ENCODE results near the gene HOXD10.

HOXD10 gene

GRCh38 chr2:176117162-176117822, 714 bp downstream of the HOXD10 start:
- in situ Hi-C loops (cut with MboI; ENCODE audit: low pct_unique_long_range_greater_than_20kb, low sequenced_read_pairs, unreplicated experiment) = loop anchor here (25.0 kb wide), 1 partner anchor 755 kb away; no protein-coding TSS in a partner anchor
- TF ChIP-seq, protein P1, sequence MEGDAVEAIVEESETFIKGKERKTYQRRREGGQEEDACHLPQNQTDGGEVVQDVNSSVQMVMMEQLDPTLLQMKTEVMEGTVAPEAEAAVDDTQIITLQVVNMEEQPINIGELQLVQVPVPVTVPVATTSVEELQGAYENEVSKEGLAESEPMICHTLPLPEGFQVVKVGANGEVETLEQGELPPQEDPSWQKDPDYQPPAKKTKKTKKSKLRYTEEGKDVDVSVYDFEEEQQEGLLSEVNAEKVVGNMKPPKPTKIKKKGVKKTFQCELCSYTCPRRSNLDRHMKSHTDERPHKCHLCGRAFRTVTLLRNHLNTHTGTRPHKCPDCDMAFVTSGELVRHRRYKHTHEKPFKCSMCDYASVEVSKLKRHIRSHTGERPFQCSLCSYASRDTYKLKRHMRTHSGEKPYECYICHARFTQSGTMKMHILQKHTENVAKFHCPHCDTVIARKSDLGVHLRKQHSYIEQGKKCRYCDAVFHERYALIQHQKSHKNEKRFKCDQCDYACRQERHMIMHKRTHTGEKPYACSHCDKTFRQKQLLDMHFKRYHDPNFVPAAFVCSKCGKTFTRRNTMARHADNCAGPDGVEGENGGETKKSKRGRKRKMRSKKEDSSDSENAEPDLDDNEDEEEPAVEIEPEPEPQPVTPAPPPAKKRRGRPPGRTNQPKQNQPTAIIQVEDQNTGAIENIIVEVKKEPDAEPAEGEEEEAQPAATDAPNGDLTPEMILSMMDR (IDR thresholded peaks at IDR 0.05; ENCODE audit: extremely low read depth, insufficient read depth, missing control alignments) = no peak
- DNase-seq (ENCODE audit: low spot score) = no peak

GRCh38 chr2:176117823-176118371, 1.3 kb downstream of the HOXD10 start:
- in situ Hi-C loops (cut with MboI; ENCODE audit: low pct_unique_long_range_greater_than_20kb, low sequenced_read_pairs, unreplicated experiment) = loop anchor here (25.0 kb wide), 1 partner anchor 756 kb away; no protein-coding TSS in a partner anchor
- no peak for DNase-seq (ENCODE audit: low spot score)
- TF ChIP-seq, protein P1 (IDR thresholded peaks at IDR 0.05; ENCODE audit: extremely low read depth, insufficient read depth, missing control alignments) = no peak

DNA sequence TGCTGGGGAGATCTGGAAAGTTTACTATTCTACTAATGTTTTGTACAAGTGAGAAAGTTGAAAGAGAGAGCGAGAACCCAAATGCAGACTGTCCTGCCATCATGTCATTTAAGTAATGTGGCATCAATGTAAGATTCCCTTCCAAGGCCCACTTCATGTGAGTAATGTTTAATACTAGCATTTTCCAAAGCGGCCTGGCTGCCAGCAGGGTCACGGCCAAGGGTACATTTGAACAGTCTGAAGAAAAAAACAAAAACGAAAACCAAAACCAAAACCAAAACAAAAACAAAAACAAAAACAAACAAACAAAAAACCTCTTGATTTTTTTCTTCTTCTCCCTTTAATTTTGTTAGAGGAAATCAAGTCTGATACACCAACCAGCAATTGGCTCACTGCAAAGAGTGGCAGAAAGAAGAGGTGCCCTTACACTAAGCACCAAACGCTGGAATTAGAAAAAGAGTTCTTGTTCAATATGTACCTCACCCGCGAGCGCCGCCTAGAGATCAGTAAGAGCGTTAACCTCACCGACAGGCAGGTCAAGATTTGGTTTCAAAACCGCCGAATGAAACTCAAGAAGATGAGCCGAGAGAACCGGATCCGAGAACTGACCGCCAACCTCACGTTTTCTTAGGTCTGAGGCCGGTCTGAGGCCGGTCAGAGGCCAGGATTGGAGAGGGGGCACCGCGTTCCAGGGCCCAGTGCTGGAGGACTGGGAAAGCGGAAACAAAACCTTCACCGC, 2.2 kb downstream of the HOXD10 start:
- in situ Hi-C loops (cut with MboI; ENCODE audit: low pct_unique_long_range_greater_than_20kb, low sequenced_read_pairs, unreplicated experiment) = loop anchor here (25.0 kb wide), 1 partner anchor 756 kb away; no protein-coding TSS in a partner anchor
- no peak for DNase-seq (ENCODE audit: low spot score)
- TF ChIP-seq, protein P1 (IDR thresholded peaks at IDR 0.05; ENCODE audit: extremely low read depth, insufficient read depth, missing control alignments) = peak; percentile 55

DNA sequence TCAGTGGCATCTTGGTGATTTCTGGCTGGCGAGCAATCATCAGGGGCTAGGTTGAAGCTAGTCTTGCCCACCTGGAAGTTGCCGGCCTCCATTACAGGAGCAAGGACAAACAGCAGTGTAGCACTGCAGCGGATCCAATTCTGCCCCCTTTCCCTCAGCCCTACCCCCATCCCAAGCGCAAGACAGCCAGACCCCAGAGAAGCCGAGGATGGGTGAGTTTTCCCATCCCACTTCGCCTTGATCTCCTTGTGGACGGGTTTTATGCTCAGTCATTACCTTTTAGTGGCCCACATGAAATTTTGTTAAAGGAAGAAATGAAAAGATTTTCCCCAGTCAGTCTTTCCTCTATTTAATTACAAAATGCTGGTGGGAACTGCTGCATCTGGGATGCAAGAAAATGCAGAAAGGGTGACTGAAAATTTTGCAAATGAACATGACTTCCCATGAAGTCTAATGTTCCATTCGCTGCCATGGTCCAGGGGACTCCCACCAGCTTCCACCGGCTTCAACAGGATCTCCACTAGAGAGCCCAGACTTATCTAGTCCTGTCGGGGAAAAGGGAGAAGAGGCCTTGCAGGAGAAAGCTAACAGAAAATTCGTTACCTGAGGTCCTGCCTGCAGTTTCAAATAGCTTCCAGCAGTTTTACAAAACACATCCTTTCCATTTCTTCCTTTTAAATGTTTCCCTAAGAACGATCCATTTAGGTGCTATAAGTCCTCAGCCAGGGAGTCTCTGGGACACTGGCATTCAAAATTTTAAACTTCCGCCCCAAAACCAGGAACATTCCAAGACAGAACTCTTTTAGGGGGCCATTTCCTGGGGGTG, 4.0 kb downstream of the HOXD10 start:
- DNase-seq (ENCODE audit: low spot score) = no peak
- in situ Hi-C loops (cut with MboI; ENCODE audit: low pct_unique_long_range_greater_than_20kb, low sequenced_read_pairs, unreplicated experiment) = loop anchor here (10.0 to 25.0 kb wide), 2 partner anchors 758 to 1034 kb away; no protein-coding TSS in a partner anchor
- TF ChIP-seq, protein P1 (IDR thresholded peaks at IDR 0.05; ENCODE audit: extremely low read depth, insufficient read depth, missing control alignments) = no peak

DNA sequence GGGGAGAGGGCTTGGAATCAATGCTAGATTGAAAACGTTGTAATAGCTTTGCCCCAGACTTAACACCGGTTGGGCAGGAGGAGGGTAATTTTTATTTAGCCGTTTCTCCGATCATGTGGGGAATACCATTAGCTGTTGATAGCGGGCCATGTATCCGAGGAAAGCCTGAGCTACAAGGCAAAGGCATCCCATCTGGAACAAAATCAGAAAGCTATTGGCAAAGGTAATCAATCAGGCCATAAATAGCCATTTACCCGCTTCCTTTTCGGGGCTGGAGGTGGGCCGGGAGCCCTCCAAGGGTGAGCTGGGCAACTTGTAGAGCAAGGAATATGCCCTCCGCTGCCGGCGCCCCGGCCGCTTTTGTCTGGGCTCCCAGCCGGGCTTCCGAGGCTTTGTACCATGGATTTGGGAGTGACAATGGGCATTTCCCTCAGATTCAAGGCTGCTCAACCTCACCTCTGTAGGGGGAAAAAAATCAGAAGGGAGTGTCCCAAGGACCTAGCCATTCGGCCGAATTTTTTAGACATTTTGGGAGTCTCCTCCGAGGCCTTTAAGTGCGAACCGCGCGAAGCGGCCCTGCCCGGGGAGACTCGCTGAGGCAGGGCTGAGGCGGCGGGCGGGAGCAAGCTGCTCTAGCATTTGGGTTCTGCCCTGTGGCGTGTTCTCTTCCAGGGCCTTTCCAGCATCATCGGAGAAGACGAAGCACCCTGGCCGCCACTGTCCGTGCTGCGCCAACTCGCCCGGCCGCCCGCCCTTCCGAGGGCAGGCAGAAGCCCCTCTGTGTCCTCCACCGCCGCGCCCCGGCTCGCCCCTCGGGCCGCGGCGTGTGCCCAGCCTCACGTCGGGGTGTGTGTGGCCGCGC, 4.8 kb downstream of the HOXD10 start:
- in situ Hi-C loops (cut with MboI; ENCODE audit: low pct_unique_long_range_greater_than_20kb, low sequenced_read_pairs, unreplicated experiment) = loop anchor here (10.0 to 25.0 kb wide), 2 partner anchors 759 to 1033 kb away; no protein-coding TSS in a partner anchor
- TF ChIP-seq, protein P1 (IDR thresholded peaks at IDR 0.05; ENCODE audit: extremely low read depth, insufficient read depth, missing control alignments) = no peak

More for the DNA sequence above, 4.8 kb downstream of the HOXD10 start:
- no peak for DNase-seq (ENCODE audit: low spot score)

All from GM13977 (cell line).